Activated CD4-positive, alpha-beta T cell treated with anti-CD3 and anti-CD28 coated beads, Interleukin-10, Interleukin-2, amounts not matched to agents 100 ng/mL and 50 ng/mL, durations not matched to agents 16 hours and 8 hours (primary cell): ENCODE data around the gene CDHR1.
"Not testable (repeated sequence)": the region's sequence is repeated elsewhere in the genome, so short reads cannot be mapped to it uniquely, and the experiment has no call there.

Experiments used
- DNase-seq: peaks from one replicate; pipeline ENCODE4 v3.0.0-alpha.2; 2020

Gene CDHR1

DNA sequence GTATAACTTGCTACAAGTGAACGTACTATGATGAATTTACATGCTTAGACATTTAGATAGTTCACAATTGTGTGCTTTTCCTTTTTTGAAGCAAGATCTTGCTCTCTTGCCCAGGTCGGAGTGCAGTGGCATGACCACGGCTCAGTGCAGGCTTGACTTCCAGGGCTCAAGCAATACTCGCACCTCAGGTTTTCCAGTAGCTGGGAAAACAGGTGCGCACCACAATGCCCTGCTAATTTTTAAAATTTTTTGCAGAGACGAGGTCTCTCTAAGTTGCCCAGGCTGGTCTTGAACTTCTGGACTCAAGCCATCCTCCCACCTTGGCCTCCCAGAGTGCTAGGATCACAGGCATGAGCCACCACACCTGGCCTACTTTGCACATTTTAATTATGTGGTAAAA lies 18.9 kb upstream of the CDHR1 start:
- no peak for DNase-seq

DNA sequence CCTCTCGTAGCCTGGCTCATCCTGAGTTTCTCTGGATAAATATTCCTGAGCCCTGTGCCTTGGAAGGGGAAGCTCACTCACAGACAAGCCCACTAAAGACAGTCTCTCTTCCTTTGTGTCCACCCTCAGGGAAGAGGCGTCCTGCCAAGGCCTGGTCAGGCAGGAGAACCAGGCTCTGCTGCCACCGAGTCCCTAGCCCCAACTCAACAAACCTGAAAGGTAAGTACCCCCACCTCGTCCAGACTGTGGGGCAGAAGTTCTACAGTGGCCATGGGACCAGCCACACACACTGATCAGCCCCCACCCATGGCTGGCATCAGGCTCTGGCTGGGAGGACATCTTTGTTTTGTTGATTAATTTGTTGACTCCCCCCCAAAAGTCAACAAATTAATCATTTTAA lies 18.0 kb upstream of the CDHR1 start:
- no peak for DNase-seq

GRCh38 chr10:84176836-84177474 lies 17.4 kb upstream of the CDHR1 start:
- DNase-seq = no peak

DNA sequence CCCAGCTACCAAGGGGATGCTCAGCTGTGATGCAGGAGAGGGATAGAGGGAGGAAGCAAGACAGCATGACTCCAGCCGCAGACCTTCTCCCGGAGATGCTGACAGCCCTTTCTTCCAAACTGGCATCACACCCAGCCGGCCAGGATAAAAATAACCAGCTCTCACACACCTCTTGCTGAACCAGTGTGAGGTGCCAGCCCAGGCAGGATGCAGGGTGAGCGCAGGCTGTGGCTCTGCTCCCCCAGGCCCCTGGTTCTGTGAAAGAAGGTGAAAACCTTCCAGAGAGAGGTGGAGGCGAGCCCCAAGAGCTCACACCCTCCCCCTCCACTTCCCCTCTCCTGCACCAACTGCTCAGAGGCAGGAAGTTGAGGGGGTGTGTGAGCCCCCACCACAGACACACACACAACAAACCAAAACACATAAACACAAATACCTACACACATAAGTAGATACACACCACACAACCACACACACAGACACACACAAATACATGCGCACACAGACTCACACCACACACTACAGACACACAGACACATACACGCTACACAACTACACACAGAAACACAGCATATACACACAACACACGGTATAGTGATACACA lies 16.7 kb upstream of the CDHR1 start:
- peak; percentile 45 for DNase-seq

DNA sequence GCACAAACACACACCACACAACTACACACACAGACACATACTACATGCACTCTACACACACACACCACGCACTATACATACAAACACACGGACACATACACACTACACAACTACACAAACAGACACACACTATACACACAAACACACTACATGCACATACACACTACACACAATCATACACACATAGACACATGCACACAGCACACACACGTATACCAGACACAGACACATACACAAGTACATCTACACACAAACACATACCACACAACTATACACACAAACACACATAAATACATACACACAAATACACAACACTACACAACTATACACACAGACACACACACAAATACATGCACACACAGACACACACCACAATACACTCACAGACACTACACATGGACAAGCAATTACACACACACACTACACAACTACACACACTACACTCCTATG lies 16.2 kb upstream of the CDHR1 start:
- no peak for DNase-seq

DNA sequence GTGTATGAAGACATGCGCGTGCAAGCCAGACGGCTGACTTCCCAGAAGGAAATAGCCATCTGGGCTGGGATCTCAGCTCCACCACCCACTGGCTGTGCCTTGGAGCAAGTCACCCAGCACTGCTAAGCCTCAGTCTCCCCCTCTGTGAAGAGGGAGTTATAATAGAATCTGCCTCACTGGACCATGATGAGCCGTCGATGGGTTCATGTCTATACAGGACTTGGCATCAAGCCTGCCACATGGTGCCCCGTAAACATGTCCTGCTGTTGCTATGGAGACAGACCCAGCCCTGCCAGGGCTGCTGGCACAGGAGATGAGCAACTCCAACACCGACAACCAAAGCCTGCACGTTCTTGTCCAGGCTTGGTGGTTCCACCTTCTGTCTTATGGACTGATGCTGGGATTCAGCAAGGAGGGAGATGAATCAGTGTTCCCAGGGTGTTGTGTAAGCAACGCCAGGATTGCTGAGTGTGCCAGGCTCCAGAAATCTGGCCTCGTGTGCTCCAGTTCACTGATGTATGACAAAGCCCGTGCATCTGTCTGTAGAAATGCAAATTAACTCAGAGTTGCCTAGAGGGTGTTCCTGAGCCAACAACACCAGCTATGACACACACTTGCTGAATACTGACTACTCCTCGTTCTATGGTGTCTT lies 15.2 kb upstream of the CDHR1 start:
- no peak for DNase-seq

GRCh38 chr10:84180386-84180785 lies 14.0 kb upstream of the CDHR1 start:
- not testable (repeated sequence) for DNase-seq

DNA sequence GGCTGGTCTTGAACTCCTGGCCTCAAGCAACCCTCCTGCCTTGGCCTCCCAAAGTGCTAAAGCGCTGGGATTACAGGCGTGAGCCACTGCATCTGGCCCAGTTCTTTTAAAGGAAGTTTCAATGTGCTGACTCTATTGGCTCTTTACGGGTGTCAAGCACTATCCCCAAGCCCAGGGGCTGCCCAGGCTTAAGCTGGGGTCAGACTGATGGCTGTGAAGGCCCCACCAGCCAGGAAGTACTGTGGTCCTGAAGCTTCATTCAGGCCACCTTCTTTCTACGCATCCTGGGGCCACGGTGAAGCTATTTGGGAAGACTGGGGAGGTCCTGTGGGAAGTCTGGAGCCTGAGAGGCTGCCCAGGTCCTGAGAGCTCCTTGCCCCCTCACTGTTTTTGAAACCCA lies 12.7 kb upstream of the CDHR1 start:
- no peak for DNase-seq

DNA sequence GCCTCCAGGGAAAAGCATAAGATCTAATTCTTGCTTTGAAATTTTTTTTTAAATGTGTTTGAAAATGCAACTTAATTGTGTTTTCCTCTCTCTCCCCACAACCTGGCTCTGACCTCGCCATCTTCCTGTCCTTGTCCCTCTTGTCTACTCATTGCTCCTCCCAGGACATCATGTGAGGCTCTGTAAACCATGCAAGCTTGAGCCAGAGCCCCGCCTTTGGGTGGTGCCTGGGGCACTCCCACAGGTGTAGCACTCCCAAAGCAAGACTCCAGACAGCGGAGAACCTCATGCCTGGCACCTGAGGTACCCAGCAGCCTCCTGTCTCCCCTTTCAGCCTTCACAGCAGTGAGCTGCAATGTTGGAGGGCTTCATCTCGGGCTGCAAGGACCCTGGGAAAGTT lies 9.8 kb upstream of the CDHR1 start:
- DNase-seq = no peak

- no peak for DNase-seq
Measured at GRCh38 chr10:84185526-84186175, 8.7 kb upstream of the CDHR1 start.

- DNase-seq = no peak
Measured at GRCh38 chr10:84188815-84189214, 5.5 kb upstream of the CDHR1 start.

DNA sequence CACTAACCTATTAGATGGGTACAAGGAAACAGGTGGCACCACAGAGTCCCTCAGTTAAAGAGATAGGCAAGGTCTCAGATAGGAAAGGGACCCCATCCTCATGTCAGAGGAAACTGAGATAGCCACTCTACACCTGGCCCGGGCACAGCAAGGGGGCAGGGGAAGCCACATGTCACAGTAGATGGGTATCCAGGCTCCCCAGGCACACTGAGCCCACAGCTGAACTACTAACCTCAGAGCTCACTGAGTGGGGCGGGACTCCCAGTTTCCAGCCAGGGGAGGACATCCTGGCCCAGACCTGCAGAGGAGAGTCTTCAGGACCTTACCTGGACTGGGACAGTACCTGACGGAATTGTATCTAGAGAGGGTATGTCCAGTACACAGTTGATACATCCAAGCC lies 3.7 kb upstream of the CDHR1 start:
- DNase-seq = no peak

- no peak for DNase-seq
Measured at GRCh38 chr10:84191106-84191505, 3.2 kb upstream of the CDHR1 start.

DNA sequence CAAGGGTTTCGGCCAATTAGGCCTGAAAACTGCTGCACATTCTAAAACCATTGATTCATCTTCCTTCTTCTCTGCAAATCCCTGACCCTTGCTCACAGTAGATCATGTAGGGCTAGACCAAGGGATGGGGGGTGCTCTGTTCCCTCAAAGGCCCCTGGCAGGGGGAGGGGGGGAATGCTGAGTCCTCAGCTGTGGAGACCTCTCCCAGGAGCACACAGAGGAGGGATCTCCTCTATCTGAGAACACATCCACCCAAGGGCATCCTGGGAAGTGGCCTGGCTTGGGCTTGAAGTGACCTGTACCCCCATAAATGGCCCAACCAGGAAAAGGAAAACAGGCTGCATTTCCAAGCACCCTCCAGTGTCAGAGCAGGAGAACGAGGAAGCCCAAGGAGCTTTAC lies 1.0 kb upstream of the CDHR1 start:
- no peak for DNase-seq

- no peak for DNase-seq
Measured at GRCh38 chr10:84193846-84194423, 402 bp upstream of the CDHR1 start.

DNA sequence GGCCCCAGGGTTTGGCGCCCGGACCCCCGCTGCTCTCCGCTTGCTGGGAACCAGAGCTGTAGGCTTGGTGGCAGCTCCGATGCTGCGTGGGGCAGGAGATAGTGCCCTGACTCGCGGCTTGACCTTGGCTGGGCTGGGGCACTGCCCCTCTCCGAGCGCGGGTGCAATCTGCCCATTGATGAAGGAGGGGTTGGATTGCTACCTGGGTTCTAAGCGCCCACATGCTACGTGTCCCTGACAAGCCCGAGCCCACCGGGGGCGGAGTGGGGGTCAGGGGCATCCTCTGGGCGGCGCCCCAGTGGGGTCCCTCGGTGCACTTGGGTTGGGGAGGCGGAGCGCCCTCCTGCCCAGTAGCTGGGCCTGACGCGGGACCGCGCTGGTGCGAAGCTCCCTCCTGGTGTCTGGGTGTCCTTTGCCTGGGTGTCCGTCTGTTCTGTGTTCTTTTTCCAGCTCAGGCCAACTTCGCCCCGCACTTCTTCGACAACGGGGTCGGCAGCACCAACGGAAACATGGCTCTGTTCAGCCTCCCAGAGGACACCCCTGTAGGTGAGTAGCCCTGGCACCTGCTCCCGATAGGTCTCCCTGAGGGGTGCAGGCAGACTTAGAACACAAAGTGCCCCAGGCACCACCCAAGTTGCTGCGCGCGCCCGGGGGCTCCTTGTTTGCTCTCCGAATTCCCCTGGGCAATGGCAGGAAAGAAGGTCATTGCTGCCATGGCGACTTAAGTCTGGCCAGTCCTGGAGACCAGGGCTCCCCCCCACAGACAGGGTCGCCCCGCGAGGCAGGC lies 900 bp downstream of the CDHR1 start:
- no peak for DNase-seq

- DNase-seq = no peak
Measured at GRCh38 chr10:84196083-84196482, 1.7 kb downstream of the CDHR1 start.

GRCh38 chr10:84196941-84197340 lies 2.6 kb downstream of the CDHR1 start:
- no peak for DNase-seq

DNA sequence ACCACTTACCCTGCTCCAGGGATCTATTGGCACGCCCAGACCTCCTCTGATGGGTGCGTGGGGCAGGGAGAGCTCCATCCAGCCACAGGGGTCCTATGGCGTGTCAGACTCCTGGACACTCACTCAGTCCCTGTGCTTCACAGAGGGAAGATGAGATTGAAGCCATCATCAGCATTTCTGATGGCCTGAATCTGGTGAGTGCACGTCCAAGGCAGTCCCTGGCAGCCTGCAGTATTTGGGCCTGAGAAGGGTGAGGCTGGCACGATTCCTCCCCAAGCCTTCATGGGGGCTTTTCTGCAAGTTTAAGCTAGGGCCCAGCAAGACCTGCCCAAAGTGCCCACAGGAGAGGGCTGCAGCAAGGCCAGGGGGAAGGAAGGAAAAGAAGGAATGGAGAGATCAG lies 3.3 kb downstream of the CDHR1 start:
- DNase-seq = no peak

DNA sequence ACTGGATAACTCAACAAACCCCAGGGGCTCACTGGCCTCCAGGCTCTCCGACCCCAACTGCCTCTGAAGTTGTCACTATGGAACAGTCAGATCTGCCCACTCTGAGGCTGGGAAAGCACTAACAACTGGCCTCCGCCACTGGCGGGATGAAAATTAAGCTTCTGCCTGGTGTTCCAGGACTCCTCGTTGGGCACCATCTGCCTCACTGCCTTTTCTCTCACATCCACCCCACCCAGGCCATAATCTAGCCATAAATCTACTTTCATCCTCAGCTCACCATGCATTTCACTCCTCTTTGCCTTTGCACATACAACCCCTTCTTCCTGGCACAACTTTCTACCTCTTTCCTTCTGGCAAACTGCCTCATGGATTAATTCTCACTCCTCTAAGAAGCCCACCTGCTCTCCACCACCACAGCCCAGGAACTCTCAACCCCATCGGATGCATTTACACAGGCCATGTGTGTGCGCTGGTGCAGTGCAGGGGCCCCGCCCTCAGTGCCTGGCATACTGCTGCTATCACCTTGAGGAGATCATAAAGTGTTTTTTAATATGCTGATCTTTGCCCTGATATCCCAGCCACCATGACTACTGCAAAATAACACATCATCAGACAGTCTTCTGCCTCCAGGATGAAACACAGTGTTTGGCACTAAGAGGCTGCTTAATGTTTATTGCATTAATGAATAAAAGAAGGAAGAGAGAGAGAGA lies 4.0 kb downstream of the CDHR1 start:
- no peak for DNase-seq

DNA sequence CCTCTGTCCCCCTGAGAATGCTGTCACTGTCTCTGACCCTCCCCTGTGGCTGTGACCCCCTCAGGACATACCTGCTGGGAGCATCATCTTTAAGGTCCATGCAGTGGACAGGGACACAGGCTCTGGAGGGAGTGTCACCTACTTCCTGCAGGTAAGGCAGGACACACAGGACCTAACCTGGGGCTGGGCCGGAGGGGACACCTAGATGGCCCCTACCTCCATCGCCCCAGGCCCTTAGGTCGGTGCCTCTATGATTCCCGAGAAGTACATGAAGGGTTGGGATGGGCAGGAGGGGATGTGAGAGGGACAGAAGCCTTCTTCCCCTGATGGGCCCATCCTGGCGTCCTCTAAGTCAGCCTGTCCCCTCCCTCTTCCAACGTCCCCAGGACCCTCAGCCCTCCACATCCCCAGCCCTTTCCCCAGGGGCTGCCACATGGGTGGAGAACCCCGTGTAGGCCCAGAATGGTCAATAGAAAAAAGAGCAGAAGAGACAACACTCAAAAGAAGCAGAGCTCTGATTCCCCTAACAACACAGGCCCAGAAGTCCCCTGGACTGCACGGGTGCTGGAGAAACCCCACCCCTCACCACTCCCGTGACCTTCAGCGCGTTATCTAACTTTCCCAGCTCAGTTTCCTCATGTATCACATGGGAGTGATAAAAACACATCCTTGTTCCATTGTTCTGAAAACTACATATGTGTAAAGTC lies 6.4 kb downstream of the CDHR1 start:
- no peak for DNase-seq

GRCh38 chr10:84201244-84201606 lies 6.9 kb downstream of the CDHR1 start:
- DNase-seq = no peak
